Endothelial cell of umbilical vein (primary cell): Measurements from ENCODE around the gene AMDHD2. TPM values are rescaled to one million over a fixed set of nuclear protein-coding genes. Genes with fewer than 3 reads are reported as not detected.

Source experiments
- BruUV-seq: library from RNA; stranded (reverse); fragments of 400-500 nt; replicated peaks from 2 replicates; lab custom pipeline; 2021; lab: Mats Ljungman, UMichigan
- CTCF ChIA-PET: fragments of 300-600, 350-600 bp; sonication (Branson Sonifier 250); formaldehyde crosslinking; loops from one replicate; lab custom pipeline; 2021; ENCODE audit warnings: antibody characterized with exemption, inconsistent platforms; lab: Charles Lee
- POLR2A ChIA-PET: fragments of 300-600, 350-600 bp; sonication (Branson Sonifier 250); formaldehyde crosslinking; loops from one replicate; lab custom pipeline; 2021; ENCODE audit warnings: antibody characterized with exemption, inconsistent platforms; lab: Charles Lee
- DNase-seq: peaks from one replicate; pipeline ENCODE4 v3.0.0-alpha.2; 2011; ENCODE audit warnings: low read depth, low spot score
- FAIRE-seq: peaks from 2 replicates; lab custom pipeline; 2011; peaks lifted over from hg19 to GRCh38; lab: Jason Lieb, UNC
- H2AFZ ChIP-seq: 2 replicates; pipeline ENCODE4 v1.6.0; 2012; ENCODE audit warnings: low read depth, low read length, control low read depth, inconsistent platforms
- H3K27ac ChIP-seq: 2 replicates; pipeline ENCODE4 v1.5.1; 2011; ENCODE audit warnings: low read depth, mild to moderate bottlenecking, control low read depth, low read length, moderate library complexity; ENCODE audit not compliant: insufficient read depth
- H3K27me3 ChIP-seq, 2 experiments: 2 replicates each; pipeline versions ENCODE4 v1.6.0 to v1.6.1; 2011; ENCODE audit warnings: low read length in 2 of 2, mixed read lengths in 1 of 2; ENCODE audit not compliant: control insufficient read depth in 2 of 2, insufficient read depth in 2 of 2
- H3K36me3 ChIP-seq, 2 experiments: 2 replicates in 1 of 2; 3 replicates in 1 of 2; pipeline ENCODE4 v1.5.1; 2011; ENCODE audit warnings: low read length in 2 of 2, mild to moderate bottlenecking in 1 of 2, moderate library complexity in 1 of 2; ENCODE audit not compliant: control insufficient read depth in 2 of 2, insufficient read depth in 2 of 2; ENCODE audit errors: extremely low read depth in 1 of 2
- H3K4me1 ChIP-seq: 3 replicates; pipeline ENCODE4 v1.5.1; 2011; ENCODE audit warnings: mild to moderate bottlenecking, low read length; ENCODE audit not compliant: control insufficient read depth, insufficient read depth; ENCODE audit errors: extremely low read depth
- H3K4me2 ChIP-seq: 2 replicates; pipeline ENCODE4 v1.6.1; 2011; ENCODE audit warnings: low read length, control low read depth, mixed read lengths; ENCODE audit not compliant: insufficient read depth
- H3K4me3 ChIP-seq, 3 experiments: fragments of 200-600 bp in 1 of 3; sonication (generic), shearing (Covaris generic) in 1 of 3; replicated peaks in 1 of 3; 2 replicates each; pipeline ENCODE4 v1.5.1; 2011 to 2016; ENCODE audit warnings: control low read depth in 3 of 3, low read length in 3 of 3, mild to moderate bottlenecking in 2 of 3, inconsistent platforms in 1 of 3, low read depth in 1 of 3, moderate library complexity in 1 of 3; ENCODE audit not compliant: insufficient read depth in 1 of 3
- H3K79me2 ChIP-seq: 2 replicates; pipeline ENCODE4 v1.6.0; 2012; ENCODE audit warnings: low read length, inconsistent platforms; ENCODE audit not compliant: control insufficient read depth, insufficient read depth
- H3K9ac ChIP-seq: replicated peaks from 2 replicates; pipeline ENCODE3; 2011; ENCODE audit warnings: low read length, control low read depth; ENCODE audit not compliant: insufficient read depth; ENCODE audit errors: extremely low read depth
- H3K9me1 ChIP-seq: replicated peaks from 3 replicates; pipeline ENCODE4 v1.6.0; 2011; ENCODE audit warnings: mild to moderate bottlenecking, low read length; ENCODE audit not compliant: control insufficient read depth, insufficient read depth; ENCODE audit errors: extremely low read depth
- H3K9me3 ChIP-seq: replicated peaks from 2 replicates; pipeline ENCODE4 v1.5.1; 2012; ENCODE audit warnings: low read length, inconsistent platforms; ENCODE audit not compliant: control insufficient read depth, insufficient read depth
- H4K20me1 ChIP-seq: replicated peaks from 2 replicates; pipeline ENCODE3; 2011; ENCODE audit warnings: mild to moderate bottlenecking, low read length; ENCODE audit not compliant: control insufficient read depth, insufficient read depth; ENCODE audit errors: extremely low read depth
- EZH2 ChIP-seq: IDR thresholded peaks from 2 replicates; pipeline ENCODE4 v1.6.1; 2012; ENCODE audit warnings: borderline replicate concordance, low read depth, mild to moderate bottlenecking, moderate library complexity, low read length, inconsistent platforms; ENCODE audit not compliant: severe bottlenecking
- FOS ChIP-seq: IDR thresholded peaks from 2 replicates; pipeline ENCODE4 v1.6.1; 2011; ENCODE audit warnings: mild to moderate bottlenecking, low read length, moderate library complexity, borderline replicate concordance; ENCODE audit not compliant: insufficient read depth
- GATA2 ChIP-seq: IDR thresholded peaks from 2 replicates; pipeline ENCODE4 v1.7.0; 2011; ENCODE audit warnings: low read depth, mild to moderate bottlenecking, moderate library complexity, mixed read lengths, low read length; ENCODE audit not compliant: insufficient read length, insufficient read depth
- JUN ChIP-seq: IDR thresholded peaks from 2 replicates; pipeline ENCODE4 v1.6.1; 2011; ENCODE audit warnings: borderline replicate concordance, low read depth; ENCODE audit not compliant: insufficient read length, insufficient read depth
- MYC ChIP-seq: IDR thresholded peaks from one replicate; pipeline ENCODE4 v1.6.1; 2011; ENCODE audit warnings: mild to moderate bottlenecking, low read depth, low read length
- POLR2A ChIP-seq: IDR thresholded peaks from 2 replicates; pipeline ENCODE4 v1.6.1; 2012; ENCODE audit warnings: low read depth, mild to moderate bottlenecking, control low read depth, low read length
- POLR2AphosphoS5 ChIP-seq: IDR thresholded peaks from 2 replicates; pipeline ENCODE4 v1.6.1; 2012; ENCODE audit warnings: low read depth, mild to moderate bottlenecking, control low read depth, low read length, moderate library complexity; ENCODE audit not compliant: insufficient read depth
- dilution Hi-C: fragments of 300-500 bp; cut with MboI; formaldehyde crosslinking; loops from one replicate; pipeline ENCODE4 v1.15.0; 2019; ENCODE audit warnings: low sequenced_read_pairs; ENCODE audit not compliant: extremely low pct_ligation_motif_present
- intact Hi-C: fragments of 100-400 bp; cut with micrococcal nuclease; formaldehyde crosslinking; loops from one replicate; pipeline ENCODE4 v1.10.0; 2022
- polyA plus RNA-seq, 4 experiments: library from polyadenylated mRNA; depleted of rRNA in 3 of 4; stranded (reverse) in 3 of 4; unstranded in 1 of 4; fragments of >200 nt; gene quantifications; 2 replicates each; pipeline versions ENCODE4 v1.2.1 to v1.2.3, GENCODE V29; 2011 to 2012; ENCODE audit warnings: missing spikeins in 1 of 4
- total RNA-seq: library from RNA; stranded (reverse); gene quantifications from 2 replicates; pipeline ENCODE4 v1.2.3, GENCODE V29; 2021
- TF ChIP-seq, protein P1 (sequence below): IDR thresholded peaks from 2 replicates; pipeline ENCODE4 v1.6.1; 2011; ENCODE audit not compliant: insufficient read depth, insufficient read length
- TF ChIP-seq, protein P2 (sequence below), 2 donors: IDR thresholded peaks; 1 replicate in 1 of 2; 2 replicates in 1 of 2; pipeline ENCODE4 v1.5.1; 2011; ENCODE audit warnings: low read length in 2 of 2, mild to moderate bottlenecking in 2 of 2, moderate library complexity in 2 of 2, control low read depth in 1 of 2, inconsistent platforms in 1 of 2, low read depth in 1 of 2; ENCODE audit not compliant: insufficient read depth in 1 of 2; ENCODE audit errors: extremely low read depth in 1 of 2

Gene AMDHD2
- total and polyA plus RNA-seq, 2 donors (not counting 3 experiments of a cell fraction or from before 2014, with no cell fraction given), result 39.4 to 59.5 TPM

DNA sequence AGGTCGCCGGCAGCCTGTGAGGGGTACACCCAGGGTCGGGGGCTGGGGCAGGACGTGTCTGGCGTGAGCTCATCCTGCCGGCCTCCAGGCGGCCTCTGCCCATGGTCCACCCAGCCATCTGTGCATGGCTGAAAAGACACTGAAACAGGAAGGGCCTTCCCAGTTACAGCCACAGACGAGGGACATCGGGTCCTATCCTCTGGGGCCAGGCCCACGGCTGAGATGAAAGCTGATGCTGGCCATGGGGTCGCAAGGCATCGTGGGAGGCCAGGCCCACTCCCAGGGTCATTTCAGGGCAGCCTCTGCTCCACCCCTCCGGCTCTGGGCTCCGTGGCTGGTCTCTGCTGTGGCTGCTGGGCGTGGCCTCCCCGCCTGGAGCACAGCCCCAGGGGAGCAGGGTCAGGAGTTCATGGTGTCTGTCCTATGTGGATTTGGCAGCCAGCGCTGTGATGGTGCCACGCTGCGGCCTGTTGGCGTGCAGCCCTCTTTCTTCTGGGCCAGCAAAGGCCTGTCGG is 23.0 kb upstream of the AMDHD2 start:
- H3K27ac ChIP-seq, result no peak overlapping the region
- no peak overlapping the region for H3K4me2 ChIP-seq
- BruUV-seq, result no TSS peak
- H3K27me3 ChIP-seq, result no peaks in the 10 kb centered on the region
- no peak for TF ChIP-seq FOS
- TF ChIP-seq, protein P1, sequence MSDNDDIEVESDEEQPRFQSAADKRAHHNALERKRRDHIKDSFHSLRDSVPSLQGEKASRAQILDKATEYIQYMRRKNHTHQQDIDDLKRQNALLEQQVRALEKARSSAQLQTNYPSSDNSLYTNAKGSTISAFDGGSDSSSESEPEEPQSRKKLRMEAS, result no peak
- no peak for TF ChIP-seq POLR2AphosphoS5
- no peak for TF ChIP-seq JUN
- TF ChIP-seq MYC, result no peak
- TF ChIP-seq GATA2, result no peak
- no peak for TF ChIP-seq EZH2
- TF ChIP-seq, protein P2, sequence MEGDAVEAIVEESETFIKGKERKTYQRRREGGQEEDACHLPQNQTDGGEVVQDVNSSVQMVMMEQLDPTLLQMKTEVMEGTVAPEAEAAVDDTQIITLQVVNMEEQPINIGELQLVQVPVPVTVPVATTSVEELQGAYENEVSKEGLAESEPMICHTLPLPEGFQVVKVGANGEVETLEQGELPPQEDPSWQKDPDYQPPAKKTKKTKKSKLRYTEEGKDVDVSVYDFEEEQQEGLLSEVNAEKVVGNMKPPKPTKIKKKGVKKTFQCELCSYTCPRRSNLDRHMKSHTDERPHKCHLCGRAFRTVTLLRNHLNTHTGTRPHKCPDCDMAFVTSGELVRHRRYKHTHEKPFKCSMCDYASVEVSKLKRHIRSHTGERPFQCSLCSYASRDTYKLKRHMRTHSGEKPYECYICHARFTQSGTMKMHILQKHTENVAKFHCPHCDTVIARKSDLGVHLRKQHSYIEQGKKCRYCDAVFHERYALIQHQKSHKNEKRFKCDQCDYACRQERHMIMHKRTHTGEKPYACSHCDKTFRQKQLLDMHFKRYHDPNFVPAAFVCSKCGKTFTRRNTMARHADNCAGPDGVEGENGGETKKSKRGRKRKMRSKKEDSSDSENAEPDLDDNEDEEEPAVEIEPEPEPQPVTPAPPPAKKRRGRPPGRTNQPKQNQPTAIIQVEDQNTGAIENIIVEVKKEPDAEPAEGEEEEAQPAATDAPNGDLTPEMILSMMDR (IDR thresholded peaks at IDR 0.05; ENCODE audit: extremely low read depth in 1 of 2, insufficient read depth in 1 of 2, low read depth in 1 of 2, low read length in 2 of 2), result no peak
- TF ChIP-seq POLR2A, result no peak
- POLR2A ChIA-PET, result no interaction called here
- no peak overlapping the region for H3K9ac ChIP-seq
- no peak overlapping the region for H3K4me3 ChIP-seq
- H3K9me1 ChIP-seq, result no peaks in the 10 kb centered on the region
- peaks cover 0 to 16% of the 10 kb centered on the region in 2 experiments for H3K36me3 ChIP-seq
- no peaks in the 10 kb centered on the region for H3K9me3 ChIP-seq
- dilution Hi-C loops, result no loop called here
- CTCF ChIA-PET, result interaction anchor here (1.5 kb wide), 1 partner anchor 157 kb away, joined by 3 read pairs; the partner anchor contains the start of gene ABCA3
- intact Hi-C loops, result no loop called here
- no peaks in the 10 kb centered on the region for H3K4me1 ChIP-seq
- FAIRE-seq (no peak), DNase-seq (no peak)
- H3K79me2 ChIP-seq, result no peaks in the 10 kb centered on the region
- H4K20me1 ChIP-seq, result no peaks in the 10 kb centered on the region
- no peak overlapping the region for H2AFZ ChIP-seq
